ENCODE measurements around the gene GPR171.

GRCh38 chr3:151182349-151183079, 20.5 kb downstream of the GPR171 start:
- no peak for TF ChIP-seq CTCF (IDR thresholded peaks at IDR 0.05; ENCODE audit: poor library complexity)
- TF ChIP-seq EZH2phosphoT487 (IDR thresholded peaks at IDR 0.05; ENCODE audit: low read depth, severe bottlenecking, unreplicated experiment) = no peak
- no peak for TF ChIP-seq EZH2 (IDR thresholded peaks at IDR 0.05; ENCODE audit: borderline replicate concordance)
